CD4-positive, alpha-beta T cell treated with Interferon gamma for 1 hour (primary cell): ENCODE measurements around the gene OAS3.
A peak's percentile ranks its signal among the peaks of the same experiment; 100 is the strongest.

Experiments
- DNase-seq: peaks from one replicate; pipeline ENCODE4 v3.0.0-alpha.2; 2020

Gene OAS3

GRCh38 chr12:112962561-112962960 is 24.3 kb downstream of the OAS3 start:
- DNase-seq = no peak

- no peak for DNase-seq
Measured at GRCh38 chr12:112963227-112963861, 25.1 kb downstream of the OAS3 start.

- no peak for DNase-seq
Measured at GRCh38 chr12:112964067-112964670, 25.9 kb downstream of the OAS3 start.

GRCh38 chr12:112964915-112965314 is 26.6 kb downstream of the OAS3 start:
- no peak for DNase-seq

GRCh38 chr12:112965643-112966042 is 27.4 kb downstream of the OAS3 start:
- DNase-seq = no peak

- no peak for DNase-seq
Measured at GRCh38 chr12:112967306-112967705, 29.0 kb downstream of the OAS3 start.

GRCh38 chr12:112967858-112968257 is 29.6 kb downstream of the OAS3 start:
- DNase-seq = no peak

GRCh38 chr12:112969547-112970306 is 31.5 kb downstream of the OAS3 start:
- DNase-seq = no peak

- DNase-seq = no peak
Measured at GRCh38 chr12:112970391-112970790, 32.1 kb downstream of the OAS3 start.

GRCh38 chr12:112971248-112971647 is 33.0 kb downstream of the OAS3 start:
- DNase-seq = no peak

- no peak for DNase-seq
Measured at GRCh38 chr12:112973011-112973735, 34.9 kb downstream of the OAS3 start.

- no peak for DNase-seq
Measured at GRCh38 chr12:112973818-112974231, 35.6 kb downstream of the OAS3 start.

- DNase-seq = no peak
Measured at GRCh38 chr12:112974904-112975303, 36.6 kb downstream of the OAS3 start.

GRCh38 chr12:112977139-112977538 is 38.9 kb downstream of the OAS3 start:
- DNase-seq = no peak

GRCh38 chr12:112977641-112978040 is 39.4 kb downstream of the OAS3 start:
- DNase-seq = no peak

GRCh38 chr12:112978163-112979040 is 40.1 kb downstream of the OAS3 start, which contains the start of gene OAS2:
TSS of gene OAS2 (plus strand) at chr12:112978519. CDS start at chr12:112978609, 90 bp downstream.
- peak; percentile 83 for DNase-seq

GRCh38 chr12:112979041-112979680 is 40.9 kb downstream of the OAS3 start:
- DNase-seq = peak; percentile 32

- no peak for DNase-seq
Measured at GRCh38 chr12:112980491-112981158, 42.4 kb downstream of the OAS3 start.

GRCh38 chr12:112985642-112986290 is 47.5 kb downstream of the OAS3 start:
- DNase-seq = no peak

- no peak for DNase-seq
Measured at GRCh38 chr12:112986291-112986800, 48.1 kb downstream of the OAS3 start.
